CD4-positive, alpha-beta T cell treated with Interleukin-15 for 4 hours (primary cell): ENCODE measurements around the gene LATS2.

Source experiments
- DNase-seq: peaks from one replicate; pipeline ENCODE4 v3.0.0-alpha.2; 2020; ENCODE audit warnings: low spot score

The LATS2 gene

DNA sequence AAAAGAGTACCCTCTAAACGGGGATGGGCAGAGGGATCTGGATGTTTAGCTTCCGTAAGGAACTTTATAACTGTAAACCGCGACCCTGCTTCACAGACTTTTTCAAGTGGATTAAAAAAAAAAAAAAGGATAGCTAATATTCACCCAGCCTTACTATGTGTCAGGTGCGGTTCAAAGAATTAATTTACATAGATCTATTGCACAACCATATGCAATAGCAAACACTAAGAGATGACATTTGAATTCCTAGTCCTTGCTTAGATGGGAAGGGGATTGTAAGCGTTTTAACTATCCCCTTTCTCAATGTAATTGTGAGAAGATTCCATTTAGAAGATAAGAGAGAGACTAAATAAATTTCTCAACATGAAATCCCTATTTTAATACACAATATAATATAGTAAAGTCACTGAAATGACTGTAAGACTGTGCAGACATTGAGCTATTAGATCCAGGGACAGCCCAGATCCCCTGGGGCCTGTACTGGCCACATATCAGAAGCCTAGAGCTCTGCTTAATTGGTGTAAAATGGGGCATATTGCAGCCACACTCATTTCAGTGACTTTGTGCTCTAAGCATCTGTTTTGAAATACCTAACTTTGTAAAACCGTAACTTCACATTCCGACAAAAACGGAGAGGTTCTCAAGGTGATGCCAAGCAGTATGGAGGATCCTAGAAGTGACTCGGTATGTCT is 13.6 kb downstream of the LATS2 start:
- no peak for DNase-seq

DNA sequence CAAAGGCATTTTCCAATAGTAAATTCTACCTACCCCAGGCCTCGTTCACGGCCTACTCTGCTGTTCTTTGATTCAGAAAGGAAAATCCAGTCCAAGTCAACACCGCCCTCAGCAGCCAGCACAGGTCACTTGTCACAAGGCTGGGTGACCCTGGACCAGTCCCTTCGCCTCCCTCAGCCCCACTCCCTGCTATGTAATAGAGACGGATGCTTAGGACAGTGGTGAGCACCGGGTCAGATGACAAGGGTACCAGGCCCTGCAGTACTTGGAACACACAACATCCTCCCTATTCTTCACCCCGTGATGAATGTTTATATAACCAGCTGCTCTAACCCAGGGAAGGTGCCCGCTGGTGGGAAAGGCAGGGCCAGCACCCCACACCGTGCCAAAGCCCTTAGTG is 14.3 kb downstream of the LATS2 start:
- no peak for DNase-seq

DNA sequence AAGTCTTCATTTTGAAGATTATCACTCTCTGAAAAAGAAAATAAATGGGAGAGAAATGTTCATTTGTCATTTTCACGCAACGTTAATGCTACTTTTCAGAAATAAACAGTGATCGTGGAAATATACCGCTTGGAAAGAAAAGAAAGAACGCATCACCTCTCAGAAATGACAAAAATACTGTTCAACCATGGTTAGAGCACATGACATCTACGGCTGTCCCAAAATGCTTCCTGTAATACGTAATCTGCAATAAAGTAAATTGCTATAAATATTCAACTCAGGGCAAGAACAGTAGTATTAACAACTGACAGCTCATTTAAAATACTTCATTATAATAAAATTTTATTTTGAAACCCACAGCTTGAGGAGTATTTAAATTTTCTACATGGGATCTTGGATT is 15.2 kb downstream of the LATS2 start:
- DNase-seq, result no peak

DNA sequence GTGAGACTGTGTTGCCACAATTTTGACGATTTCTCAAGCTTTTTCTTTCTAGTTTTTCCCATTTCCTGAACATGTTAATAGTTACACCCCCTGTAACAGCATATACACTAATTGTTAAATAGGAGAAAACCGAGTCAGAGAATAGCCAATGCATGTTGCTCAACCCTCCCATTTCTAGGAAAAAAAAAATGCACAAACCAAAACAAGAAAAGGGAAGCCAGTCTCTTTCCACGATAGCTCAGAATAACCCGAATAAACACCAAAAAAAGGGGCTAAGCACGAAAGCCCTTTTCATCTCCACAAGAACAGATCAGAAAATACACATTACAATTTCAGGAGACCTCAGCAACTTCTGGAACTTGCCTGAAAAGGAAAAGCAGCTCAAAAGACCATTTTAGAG is 16.3 kb downstream of the LATS2 start:
- DNase-seq, result no peak

DNA sequence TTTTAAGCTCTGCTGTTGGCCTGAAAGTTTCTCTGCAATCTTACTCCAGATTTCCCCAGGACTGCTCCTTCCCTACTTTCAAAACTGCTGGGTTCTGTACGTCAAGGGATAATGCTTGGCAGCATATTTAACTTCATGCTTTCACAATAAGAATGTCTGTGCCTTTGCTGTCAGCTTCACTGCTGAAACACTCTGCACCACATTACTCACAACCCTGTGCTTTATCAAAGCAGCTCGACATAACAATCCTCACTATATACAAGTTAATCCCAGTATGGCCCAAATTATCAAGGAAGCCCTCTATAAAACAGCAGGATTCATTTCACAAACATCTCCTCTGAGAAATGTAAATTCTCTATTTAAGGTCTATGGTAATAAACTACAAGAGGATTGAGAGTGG is 17.5 kb downstream of the LATS2 start:
- no peak for DNase-seq

DNA sequence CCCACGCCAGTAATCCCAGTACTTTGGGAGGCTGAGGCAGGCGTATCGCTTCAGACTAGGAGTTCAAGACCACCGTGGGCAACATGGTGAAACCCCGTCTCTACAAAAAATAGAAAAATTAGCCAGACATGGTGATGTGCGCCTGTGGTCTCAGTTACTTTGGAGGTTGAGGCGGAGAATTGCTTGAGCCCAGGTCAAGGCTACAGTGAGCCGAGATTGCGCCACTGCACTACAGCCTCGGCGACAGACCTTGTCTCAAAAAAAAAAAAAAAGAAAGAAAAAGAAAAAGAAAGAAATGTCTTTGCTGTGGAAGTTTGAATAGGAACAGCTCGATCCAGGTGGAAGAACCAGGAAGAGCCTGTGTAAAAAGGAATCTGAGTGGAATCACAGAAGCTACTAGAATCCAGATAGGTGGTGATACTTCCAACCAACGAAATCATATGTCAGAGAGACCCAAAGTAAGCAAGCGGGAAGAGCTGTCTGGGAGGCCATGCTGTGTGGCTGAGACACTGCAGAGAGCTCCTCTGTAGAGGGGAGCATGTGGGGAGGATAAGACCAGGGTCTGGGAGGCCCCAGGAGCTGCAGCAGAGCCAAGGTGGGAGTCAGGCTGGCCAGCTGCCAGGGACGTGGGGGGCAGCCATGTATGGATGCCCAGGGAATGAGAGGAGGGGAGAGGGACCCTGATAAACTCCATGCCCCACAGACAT is 21.1 kb downstream of the LATS2 start:
- no peak for DNase-seq

DNA sequence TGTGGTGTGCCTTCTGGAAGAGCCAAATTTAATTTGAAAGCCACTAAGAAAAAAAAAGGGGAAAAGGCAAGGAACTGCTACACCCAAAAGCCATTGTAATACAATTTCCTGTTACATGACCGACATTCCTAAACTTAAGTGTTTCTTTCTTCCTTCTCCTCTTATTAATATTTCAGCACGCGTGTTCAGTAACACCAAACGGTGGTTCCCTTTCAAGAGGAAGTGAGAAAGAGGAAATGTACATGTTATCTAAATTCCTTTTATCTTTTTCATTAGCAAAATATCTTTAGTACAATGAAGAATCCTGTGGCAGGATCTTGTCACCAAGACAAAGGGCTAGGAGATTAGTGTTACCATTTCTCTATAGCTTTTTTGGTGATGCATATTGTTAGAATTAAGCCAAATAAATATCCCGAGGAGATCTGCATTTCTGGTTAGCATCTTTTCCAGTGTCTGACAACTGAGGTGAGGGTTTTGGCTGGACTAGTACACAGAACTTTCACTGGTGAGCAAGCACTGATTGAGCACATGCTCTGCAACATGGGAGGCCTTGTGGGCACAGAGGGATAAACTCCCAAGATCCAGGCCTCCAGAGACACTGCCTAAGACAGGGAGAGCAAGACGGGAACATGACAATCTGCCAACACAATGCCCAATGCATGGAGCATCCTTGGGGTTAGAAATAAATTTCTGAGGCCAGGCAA is 22.1 kb downstream of the LATS2 start:
- DNase-seq, result no peak

DNA sequence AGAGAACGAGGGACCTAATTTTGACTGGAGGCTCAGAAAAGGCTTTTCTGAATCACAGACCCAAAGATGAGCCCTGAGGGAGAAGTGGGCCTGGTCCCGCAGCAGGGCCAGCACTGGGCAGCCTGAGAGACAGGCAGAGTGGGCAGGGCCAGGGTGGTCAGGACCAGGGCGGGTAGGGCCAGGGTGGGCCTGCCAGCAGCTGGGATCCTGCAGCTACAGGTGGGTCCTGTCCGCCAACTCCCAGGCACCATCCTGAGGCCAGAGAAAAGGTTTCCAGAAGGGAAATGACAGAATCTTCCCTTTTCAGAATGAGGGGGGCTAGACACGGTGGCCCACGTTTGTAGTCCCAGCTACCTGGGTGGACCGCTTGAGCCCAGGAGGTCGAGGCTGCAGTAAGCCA is 23.7 kb downstream of the LATS2 start:
- no peak for DNase-seq

DNA sequence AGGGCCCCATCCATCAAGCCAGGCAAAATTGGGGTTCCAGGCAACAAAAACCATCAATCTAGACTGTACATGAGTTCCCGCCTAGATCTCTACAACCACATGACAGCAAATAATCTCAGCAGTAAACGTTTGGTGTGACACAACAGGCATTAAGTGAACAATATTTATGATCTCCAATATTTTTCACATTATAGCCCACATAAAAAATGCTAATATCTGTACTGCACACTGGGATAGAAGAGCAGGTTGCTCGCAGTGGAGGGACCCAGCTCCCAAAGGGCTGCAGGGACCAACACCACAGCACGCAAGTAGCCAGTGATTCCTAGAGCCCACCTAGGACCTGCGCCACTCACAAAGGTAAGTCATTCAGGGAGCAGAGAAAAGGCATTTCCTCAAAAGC is 25.9 kb downstream of the LATS2 start:
- DNase-seq, result no peak

DNA sequence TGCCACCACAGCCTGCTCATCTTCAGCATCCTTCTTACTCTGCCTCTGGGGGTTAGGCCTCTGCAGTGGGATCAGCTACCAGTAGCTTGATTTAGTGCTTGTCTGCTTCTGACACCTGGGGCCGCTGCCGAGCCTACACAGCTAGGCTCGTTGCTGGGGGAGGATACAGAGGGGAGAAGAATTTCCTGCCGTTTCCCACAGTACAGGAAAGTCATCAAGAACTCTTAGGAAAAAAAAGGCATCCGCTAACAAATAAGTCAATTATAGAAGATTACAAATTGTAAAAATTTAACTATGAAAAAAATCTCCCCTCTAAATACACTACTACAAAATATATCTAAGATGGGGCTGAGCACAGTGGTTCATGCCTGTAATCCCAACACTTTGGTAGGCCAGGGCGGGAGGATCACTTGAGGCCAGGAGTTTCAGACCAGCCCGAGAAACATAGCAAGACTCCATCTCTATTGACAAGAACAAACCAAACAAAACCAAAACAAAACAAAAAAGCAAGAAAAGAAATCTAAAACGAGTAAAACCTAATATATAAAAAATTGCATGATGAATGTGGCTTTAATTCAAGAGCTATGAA is 26.7 kb downstream of the LATS2 start:
- no peak for DNase-seq

DNA sequence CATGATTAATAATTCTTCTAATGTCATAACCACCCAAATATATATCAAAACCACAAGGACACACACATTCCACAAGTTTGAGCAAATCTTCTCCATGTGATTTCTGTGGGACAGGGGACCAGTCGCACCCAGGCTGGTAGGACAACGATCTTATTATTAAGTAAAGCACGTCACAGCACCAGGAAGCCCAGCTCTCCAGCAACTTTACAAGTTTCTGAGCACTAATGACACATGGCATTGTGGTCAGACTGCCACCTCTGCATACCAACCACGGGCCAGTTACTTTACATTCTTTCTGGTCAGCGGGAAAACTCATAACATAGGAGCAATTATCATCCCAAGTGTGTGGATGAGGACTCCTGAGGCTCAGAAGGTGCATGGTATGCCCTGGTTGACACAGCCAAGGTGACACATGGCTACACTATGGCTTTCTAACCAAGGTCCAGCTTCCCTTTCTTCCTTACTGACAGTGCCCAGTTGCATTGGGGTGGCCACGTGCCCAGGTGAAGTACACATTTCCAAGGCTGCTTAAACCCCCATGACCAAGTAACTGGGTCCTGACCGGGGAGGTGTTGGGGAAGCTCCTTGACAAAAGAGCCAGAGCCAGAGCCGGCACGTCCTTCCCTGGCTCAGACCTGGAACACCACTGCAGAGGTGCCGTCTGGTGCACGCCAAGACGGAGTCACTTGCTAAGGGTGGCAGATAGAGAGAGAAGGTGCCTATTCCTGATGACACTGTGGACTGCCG is 27.4 kb downstream of the LATS2 start:
- DNase-seq, result no peak

DNA sequence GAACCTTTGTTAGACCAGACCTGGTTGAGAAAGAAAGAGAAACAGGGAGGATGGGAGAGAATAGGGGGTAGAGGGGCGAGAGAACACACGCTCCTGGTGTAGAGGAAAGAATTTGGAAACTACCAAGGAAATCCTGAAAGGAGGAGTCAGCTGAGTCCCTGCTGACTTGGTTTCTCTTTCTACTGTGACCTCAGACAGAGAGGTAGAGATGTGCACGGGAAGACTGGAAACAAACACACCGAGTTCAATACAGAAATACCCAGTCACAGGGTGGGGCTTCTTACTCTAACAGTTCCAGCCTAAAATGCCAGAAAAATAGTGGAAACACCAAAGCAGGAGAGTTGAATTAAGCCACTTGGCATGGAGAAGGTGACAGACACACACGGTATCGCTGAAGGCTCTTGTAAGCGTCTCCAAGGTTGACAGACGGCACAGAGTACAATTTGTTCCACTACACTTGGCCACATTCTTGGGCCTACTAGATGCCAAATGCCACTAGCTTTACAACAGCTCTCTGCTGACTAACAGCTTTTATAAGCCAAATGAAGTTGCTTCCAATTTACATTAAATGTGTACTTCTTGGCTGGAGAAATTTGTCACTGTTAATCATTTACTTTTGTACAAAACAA is 28.1 kb downstream of the LATS2 start:
- DNase-seq, result no peak

DNA sequence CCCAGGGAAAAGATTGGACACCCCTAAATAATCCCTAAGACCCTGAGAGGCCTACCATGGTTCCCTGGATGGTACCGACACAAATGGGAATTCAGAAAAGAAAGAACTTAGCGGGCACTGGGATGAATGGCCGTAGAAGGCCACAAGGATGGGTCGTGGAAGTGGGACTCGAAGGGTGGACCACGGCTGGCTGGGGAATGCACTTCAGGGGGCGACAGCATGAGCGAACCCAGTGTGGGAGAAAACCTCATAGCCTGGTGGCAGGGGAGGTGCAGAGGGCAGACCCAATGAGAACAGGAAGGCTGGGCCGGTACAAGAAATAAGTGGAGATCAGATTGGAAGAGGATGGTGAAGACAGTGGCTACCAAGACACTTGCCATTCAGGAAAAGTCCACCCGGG is 28.7 kb downstream of the LATS2 start:
- no peak for DNase-seq

DNA sequence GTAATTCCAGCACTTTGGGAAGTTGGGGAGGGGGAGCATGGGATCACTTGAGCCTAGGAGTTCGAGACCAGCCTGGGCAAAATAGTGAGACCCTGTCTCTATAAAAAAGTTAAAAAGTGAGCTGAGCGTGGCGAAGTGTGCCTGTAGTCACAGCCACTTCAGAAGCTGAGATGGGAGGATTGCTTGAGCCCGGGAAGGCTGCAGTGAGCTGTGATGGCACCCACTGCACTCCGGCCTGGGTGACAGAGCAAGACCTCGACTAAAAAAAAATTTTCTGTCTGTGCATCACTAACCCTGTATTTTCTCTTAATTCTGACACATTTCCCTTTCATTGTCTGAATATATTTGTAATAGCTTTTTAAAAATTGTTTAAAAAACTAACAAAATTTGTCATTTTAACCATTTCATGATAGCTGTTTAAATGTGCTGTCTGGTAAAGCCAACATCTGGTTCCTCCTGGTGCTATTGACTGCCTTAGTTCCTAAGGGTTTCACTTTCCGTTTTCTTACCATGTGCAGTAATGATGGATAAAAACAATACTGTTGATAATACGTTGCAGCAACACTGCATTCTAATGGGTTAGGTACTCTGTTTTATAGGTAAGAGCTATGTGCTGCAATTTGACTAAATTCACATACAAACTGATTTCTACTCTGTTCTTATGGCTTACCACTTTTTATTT is 29.7 kb downstream of the LATS2 start:
- no peak for DNase-seq

DNA sequence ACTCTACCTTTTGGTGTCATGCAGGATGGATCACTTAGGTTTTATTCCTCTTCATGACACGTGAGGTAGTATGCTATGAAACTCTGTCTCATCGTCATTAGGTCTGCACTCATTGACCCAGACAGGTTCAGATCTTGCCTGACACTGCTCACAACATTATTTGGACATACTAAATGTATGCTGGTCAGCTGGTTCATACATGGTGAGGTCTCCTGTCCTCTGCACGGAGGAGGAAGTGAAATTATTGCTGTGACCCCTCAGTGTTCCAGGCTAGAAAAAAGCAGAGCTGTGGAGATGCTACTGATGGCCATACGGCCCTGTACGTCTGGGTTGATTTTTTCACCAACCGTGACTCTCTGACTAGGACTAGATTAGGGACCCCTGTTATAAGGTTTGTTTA is 35.8 kb downstream of the LATS2 start:
- DNase-seq, result no peak

DNA sequence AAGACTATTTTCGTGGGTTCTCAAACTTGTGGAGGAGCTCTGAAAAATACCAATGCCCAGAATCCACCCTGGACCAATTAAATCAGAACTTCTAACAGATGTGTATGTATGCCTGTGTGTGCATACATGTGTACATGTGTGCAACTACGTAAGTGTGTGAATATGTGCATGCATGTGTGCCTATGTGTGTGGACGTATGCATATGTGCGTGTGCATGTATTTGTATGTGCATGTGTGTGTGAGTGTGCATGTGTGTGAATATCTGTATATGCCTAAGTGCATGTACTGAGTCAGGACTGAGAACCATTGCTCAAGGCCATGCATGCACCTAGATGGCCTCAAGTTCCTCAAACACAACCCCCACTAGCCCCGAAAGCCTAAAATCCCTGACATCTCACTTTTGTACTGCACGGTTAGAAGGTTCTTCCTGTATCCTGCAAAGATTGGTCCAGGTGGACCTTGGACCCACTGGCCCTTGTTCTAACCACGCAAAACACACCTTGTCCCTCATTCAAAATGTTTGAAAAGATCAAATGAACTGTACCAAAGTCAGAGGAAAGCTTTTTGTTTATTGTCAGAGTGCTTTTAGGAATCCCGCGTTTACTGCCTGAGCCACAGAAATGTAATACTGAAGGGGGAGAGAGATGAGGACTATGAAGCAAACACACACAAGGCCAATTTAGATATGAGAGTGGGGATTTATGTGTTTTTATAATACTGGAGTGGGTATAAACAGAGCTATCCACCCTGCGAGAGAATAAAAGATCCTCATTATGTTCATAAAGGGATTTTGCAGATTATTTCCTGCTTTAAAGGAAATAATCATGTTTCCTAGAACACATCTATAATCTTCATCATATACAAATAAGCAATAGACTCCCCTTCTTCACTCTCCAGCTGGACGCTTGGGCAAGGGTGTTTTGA is 39.1 kb downstream of the LATS2 start:
- no peak for DNase-seq

DNA sequence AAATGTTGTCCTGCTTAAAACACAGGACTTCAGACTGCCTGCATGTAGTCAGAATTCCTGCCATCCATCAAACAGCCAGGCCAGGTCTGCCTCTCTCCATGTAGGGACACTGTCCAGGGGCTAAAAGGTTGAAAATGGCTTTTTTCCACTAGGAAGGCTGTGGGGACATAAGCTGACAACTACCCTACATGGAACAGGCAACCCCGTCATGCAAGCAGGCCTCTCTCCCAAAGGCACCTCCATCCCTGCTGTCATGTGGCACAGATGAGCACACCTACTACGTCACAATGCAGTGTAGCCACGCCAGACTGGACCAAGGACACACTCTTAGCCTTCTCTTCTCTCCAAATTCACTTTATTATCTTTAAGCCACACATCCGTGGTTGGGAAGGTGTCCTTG is 40.8 kb downstream of the LATS2 start:
- DNase-seq, result no peak

DNA sequence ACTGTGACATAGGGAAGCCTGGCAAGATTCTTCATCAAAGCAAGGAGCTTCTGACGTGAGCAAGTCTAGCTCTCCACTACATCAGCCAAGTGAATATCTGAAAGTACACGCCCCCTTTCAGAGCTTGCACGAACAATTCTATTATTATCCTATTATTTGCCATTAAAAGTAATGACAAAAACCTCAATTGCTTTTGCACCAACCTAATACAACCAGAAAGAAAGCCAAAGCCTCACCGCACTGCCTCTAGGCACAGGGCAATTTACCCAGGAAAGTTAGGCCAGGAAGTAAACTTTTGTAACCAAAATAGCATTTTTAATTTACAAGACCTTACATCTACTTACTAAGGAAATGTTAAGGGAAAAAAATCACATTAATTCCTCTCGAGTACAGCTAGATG is 41.2 kb downstream of the LATS2 start:
- no peak for DNase-seq

DNA sequence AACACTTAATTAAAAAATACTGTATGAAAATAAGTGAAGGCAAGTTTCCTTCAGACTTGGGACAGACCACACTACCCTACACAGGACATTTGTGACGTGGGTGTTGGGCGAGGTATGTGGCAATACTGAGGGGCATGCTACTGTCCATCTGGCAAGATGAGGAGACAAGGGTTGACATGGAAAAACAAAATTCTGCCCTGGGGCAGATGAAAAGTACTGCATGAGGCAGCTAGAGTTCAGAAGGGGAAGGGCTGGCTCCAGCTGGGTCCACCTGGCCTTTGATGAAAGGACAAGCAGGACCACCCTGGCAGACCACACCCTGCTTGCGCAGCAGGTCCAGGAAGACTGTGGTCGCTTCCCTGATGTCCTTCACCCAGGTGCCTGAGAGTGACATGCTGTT is 43.2 kb downstream of the LATS2 start:
- DNase-seq, result no peak

DNA sequence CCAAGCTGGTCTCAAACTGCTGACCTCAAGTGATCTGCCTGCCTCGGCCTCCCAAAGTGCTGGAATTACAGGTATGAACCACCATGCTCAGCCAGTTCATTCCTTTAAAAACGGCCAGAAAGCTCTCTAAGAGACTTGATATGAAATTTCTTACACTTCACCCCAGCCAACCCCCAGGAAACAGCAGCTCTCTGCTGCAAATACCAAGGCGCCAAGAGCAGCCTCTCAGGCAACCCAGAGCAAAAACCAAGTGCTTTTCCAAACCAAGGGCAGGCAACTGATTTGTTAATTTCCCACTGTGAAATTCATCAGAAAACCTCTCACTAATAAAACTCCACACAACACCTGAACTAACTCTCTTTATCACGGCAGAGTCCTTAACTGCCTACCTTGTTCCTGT is 44.9 kb downstream of the LATS2 start:
- no peak for DNase-seq
